PFSK-1 (cell line): ENCODE data around the gene MPZL3.

Source experiments
- FOXP2 ChIP-seq: optimal IDR thresholded peaks from 2 replicates; pipeline ENCODE3; 2011; ENCODE audit warnings: borderline replicate concordance, control low read depth, inconsistent platforms; ENCODE audit not compliant: insufficient read depth; ENCODE audit errors: extremely low read length, extremely low read depth
- POLR2AphosphoS5 ChIP-seq: IDR thresholded peaks from 2 replicates; pipeline ENCODE4 v1.6.1; 2012; ENCODE audit warnings: low read depth, mild to moderate bottlenecking, control low read depth, low read length, moderate library complexity
- REST ChIP-seq, 2 experiments: IDR thresholded peaks; 2 replicates each; pipeline versions ENCODE4 v1.6.1 to v1.8.0; 2011 to 2012; ENCODE audit warnings: low read depth in 2 of 2, low read length in 2 of 2, control low read depth in 1 of 2, inconsistent platforms in 1 of 2, mild to moderate bottlenecking in 1 of 2, moderate library complexity in 1 of 2; ENCODE audit not compliant: insufficient read depth in 1 of 2
- SIN3A ChIP-seq: IDR thresholded peaks from 2 replicates; pipeline ENCODE4 v1.6.1; 2012; ENCODE audit warnings: mild to moderate bottlenecking, low read length, moderate library complexity, borderline replicate concordance; ENCODE audit not compliant: insufficient read depth
- TAF1 ChIP-seq: IDR thresholded peaks from 2 replicates; pipeline ENCODE4 v1.6.1; 2012; ENCODE audit warnings: low read length, control low read depth, borderline replicate concordance; ENCODE audit not compliant: insufficient read depth

GRCh38 chr11:118216621-118217481 lies 35.3 kb downstream of the MPZL3 start:
- TF ChIP-seq POLR2AphosphoS5, result no peak
- no peak for TF ChIP-seq REST (IDR thresholded peaks at IDR 0.05; ENCODE audit: insufficient read depth in 1 of 2, low read depth in 2 of 2, low read length in 2 of 2)
- no peak for TF ChIP-seq TAF1
- TF ChIP-seq SIN3A, result no peak
- TF ChIP-seq FOXP2, result no peak
